Measurements from ENCODE around the gene RFK. TPM values are rescaled to one million over a fixed set of nuclear protein-coding genes. Genes with fewer than 3 reads are reported as not detected.

RFK gene
- total and polyA plus RNA-seq, 10 donors = 5.4 to 21.4 (median 14.1) TPM

- 57 to 83% (median 79%) methylated on average over 1 of the region's 1 CpG for WGBS, 5 donors
- TF ChIP-seq, protein P1, sequence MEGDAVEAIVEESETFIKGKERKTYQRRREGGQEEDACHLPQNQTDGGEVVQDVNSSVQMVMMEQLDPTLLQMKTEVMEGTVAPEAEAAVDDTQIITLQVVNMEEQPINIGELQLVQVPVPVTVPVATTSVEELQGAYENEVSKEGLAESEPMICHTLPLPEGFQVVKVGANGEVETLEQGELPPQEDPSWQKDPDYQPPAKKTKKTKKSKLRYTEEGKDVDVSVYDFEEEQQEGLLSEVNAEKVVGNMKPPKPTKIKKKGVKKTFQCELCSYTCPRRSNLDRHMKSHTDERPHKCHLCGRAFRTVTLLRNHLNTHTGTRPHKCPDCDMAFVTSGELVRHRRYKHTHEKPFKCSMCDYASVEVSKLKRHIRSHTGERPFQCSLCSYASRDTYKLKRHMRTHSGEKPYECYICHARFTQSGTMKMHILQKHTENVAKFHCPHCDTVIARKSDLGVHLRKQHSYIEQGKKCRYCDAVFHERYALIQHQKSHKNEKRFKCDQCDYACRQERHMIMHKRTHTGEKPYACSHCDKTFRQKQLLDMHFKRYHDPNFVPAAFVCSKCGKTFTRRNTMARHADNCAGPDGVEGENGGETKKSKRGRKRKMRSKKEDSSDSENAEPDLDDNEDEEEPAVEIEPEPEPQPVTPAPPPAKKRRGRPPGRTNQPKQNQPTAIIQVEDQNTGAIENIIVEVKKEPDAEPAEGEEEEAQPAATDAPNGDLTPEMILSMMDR (IDR thresholded peaks at IDR 0.05 in 8 of 11, conservative IDR thresholded peaks at IDR 0.05 in 3 of 11) = no peak
- TF ChIP-seq POLR2A (IDR thresholded peaks at IDR 0.05) = no peak
- no peak for TF ChIP-seq POLR2AphosphoS5 (IDR thresholded peaks at IDR 0.05)
- H3K27me3 ChIP-seq (replicated peaks in 1 of 7) = peaks cover 0 to 6% (median 0%) of the 10 kb centered on the region in 7 donors
Measured at GRCh38 chr9:76349865-76350264, 44.4 kb downstream of the RFK start.

DNA sequence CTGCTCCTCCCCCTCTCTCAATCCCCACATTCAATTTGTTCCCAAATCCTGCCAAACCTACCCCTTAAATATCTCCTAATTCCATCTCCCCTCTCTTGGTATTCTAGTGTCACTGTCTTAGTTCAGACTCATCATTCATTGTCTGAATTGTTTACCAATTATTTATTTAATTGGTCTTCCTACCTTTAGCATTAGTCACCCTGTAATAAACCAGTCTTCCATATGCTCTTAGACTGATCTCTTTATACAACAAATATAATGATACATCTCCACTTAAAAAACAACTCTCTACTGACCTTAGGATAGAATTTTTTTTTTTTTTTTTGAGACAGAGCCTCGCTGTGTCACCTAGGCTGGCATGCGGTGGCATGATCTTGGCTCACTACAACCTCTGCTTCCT is 51.4 kb downstream of the RFK start:
- no peak for DNase-seq
- Histone ChIP-seq H3K4me1 (no peaks in the 10 kb centered on the region), H3K27ac (no peak overlapping the region), H3K27me3 (replicated peaks in 1 of 7) (peaks cover 0 to 6% (median 0%) of the 10 kb centered on the region in 7 donors), H3K36me3 (no peaks in the 10 kb centered on the region), H3K9me3 (peaks cover 0 to 5% (median 0%) of the 10 kb centered on the region in 8 donors), H3K4me3 (no peak overlapping the region)
- WGBS, 5 donors = 80 to 98% (median 95%) methylated on average over 2 of the region's 2 CpGs
- TF ChIP-seq, protein P1 (IDR thresholded peaks at IDR 0.05 in 8 of 11, conservative IDR thresholded peaks at IDR 0.05 in 3 of 11) = no peak
- TF ChIP-seq POLR2AphosphoS5 (IDR thresholded peaks at IDR 0.05) (no peak), POLR2A (IDR thresholded peaks at IDR 0.05) (no peak)
- intact Hi-C loops (cut with DNase I; ENCODE audit: low total_unique reads) = no loop called here

More at GRCh38 chr9:76349865-76350264, 44.4 kb downstream of the RFK start:
- Histone ChIP-seq H3K4me3 (no peak overlapping the region), H3K4me1 (no peaks in the 10 kb centered on the region), H3K27ac (no peak overlapping the region), H3K9me3 (no peaks in the 10 kb centered on the region), H3K36me3 (no peaks in the 10 kb centered on the region)
- no peak for DNase-seq
- intact Hi-C loops (cut with DNase I; ENCODE audit: low total_unique reads) = no loop called here

DNA sequence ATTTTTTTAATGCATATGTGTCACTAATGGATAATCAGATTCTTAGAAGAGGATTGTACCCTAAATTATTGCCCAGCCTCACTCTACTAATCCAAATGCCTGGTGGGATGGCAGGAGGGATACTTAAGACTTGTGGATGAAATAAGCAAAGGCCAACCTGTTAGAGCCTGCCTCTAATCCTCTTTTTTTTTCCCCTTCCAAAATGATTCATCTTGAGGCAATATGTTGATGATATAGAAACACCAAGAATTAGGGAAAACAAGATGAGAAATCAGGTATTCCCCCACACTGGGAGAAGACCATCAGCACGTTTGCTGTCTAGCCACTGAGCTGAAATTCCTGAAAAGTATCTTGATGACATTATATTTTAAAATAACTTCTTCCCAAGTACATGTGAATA is 52.0 kb downstream of the RFK start:
- 58 to 84% (median 65%) methylated on average over 1 of the region's 1 CpG for WGBS, 5 donors
- Histone ChIP-seq H3K36me3 (no peaks in the 10 kb centered on the region), H3K4me1 (no peaks in the 10 kb centered on the region), H3K27me3 (replicated peaks in 1 of 7) (peaks cover 0 to 6% (median 0%) of the 10 kb centered on the region in 7 donors), H3K27ac (no peak overlapping the region), H3K9me3 (peaks cover 0 to 5% (median 0%) of the 10 kb centered on the region in 8 donors), H3K4me3 (no peak overlapping the region)
- intact Hi-C loops (cut with DNase I; ENCODE audit: low total_unique reads) = no loop called here
- TF ChIP-seq, protein P1 (IDR thresholded peaks at IDR 0.05 in 8 of 11, conservative IDR thresholded peaks at IDR 0.05 in 3 of 11) = no peak
- TF ChIP-seq POLR2A (IDR thresholded peaks at IDR 0.05) = no peak
- TF ChIP-seq POLR2AphosphoS5 (IDR thresholded peaks at IDR 0.05) = no peak
- DNase-seq = no peak

DNA sequence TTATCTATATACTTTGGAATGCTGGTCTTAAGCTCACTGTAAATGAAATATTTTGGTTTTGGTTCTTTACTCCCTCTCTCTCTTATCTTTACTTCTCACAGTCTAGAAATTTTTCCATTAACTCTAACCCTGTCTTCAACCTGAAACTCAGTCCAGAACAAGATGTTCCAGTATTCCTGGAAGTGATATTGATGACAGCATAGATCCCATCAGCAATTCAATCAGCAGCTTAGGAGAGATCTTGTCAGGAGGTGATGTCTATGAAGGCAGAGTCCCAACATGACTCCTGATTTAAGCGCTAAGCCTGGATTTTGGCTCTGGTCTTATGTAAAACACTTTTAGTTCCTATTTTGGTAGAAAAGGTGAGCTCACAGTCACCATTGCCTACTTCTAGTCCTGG is 52.6 kb downstream of the RFK start:
- TF ChIP-seq POLR2AphosphoS5 (IDR thresholded peaks at IDR 0.05) = no peak
- TF ChIP-seq POLR2A (IDR thresholded peaks at IDR 0.05) = no peak
- TF ChIP-seq, protein P1 (IDR thresholded peaks at IDR 0.05 in 8 of 11, conservative IDR thresholded peaks at IDR 0.05 in 3 of 11) = no peak
- intact Hi-C loops (cut with DNase I; ENCODE audit: low total_unique reads) = no loop called here
- no peak for DNase-seq
- Histone ChIP-seq H3K4me1 (no peaks in the 10 kb centered on the region), H3K4me3 (no peak overlapping the region), H3K9me3 (peaks cover 0 to 5% (median 0%) of the 10 kb centered on the region in 8 donors), H3K27me3 (replicated peaks in 1 of 7) (peaks cover 0 to 6% (median 0%) of the 10 kb centered on the region in 7 donors), H3K27ac (no peak overlapping the region), H3K36me3 (no peaks in the 10 kb centered on the region)
- WGBS, 5 donors = 95 to 100% (median 100%) methylated on average over 1 of the region's 1 CpG

Data from spleen (tissue), 11 donors.